GM23338 (cell line): ENCODE results near the gene PSMC3. TPM values are rescaled to one million over a fixed set of nuclear protein-coding genes. Genes with fewer than 3 reads are reported as not detected.

ENCODE experiments used
- ATAC-seq: fragments of 200-7000 bp; cut with Tn5 transposase; 3 replicates; pipeline ENCODE4 v1.9.1; 2020
- DNase-seq: peaks from one replicate; pipeline ENCODE4 v3.0.0-alpha.2; 2015; ENCODE audit warnings: low spot score
- H2AFZ ChIP-seq: fragments of 200-600 bp; sonication (generic); 2 replicates; pipeline ENCODE4 v1.8.0; 2016; ENCODE audit warnings: antibody characterized with exemption, mild to moderate bottlenecking, moderate library complexity
- H3F3A ChIP-seq: fragments of 200-600 bp; sonication (generic); replicated peaks from 2 replicates; pipeline ENCODE4 v1.8.0; 2017; ENCODE audit warnings: antibody characterized with exemption, mixed run types, low read depth
- H3K27ac ChIP-seq: fragments of 200-600 bp; sonication (generic); 2 replicates; pipeline ENCODE4 v1.6.1; 2016; ENCODE audit warnings: low read depth
- H3K27me3 ChIP-seq: fragments of 200-600 bp; sonication (generic); 2 replicates; pipeline ENCODE4 v1.8.0; 2016; ENCODE audit warnings: mild to moderate bottlenecking, mixed run types, moderate library complexity; ENCODE audit not compliant: insufficient read depth
- H3K36me3 ChIP-seq: fragments of 200-600 bp; sonication (generic); 2 replicates; pipeline ENCODE4 v1.8.0; 2016; ENCODE audit warnings: mild to moderate bottlenecking; ENCODE audit not compliant: insufficient read depth
- H3K4me1 ChIP-seq: fragments of 200-600 bp; sonication (generic); 2 replicates; pipeline ENCODE4 v1.8.0; 2016; ENCODE audit warnings: mild to moderate bottlenecking, moderate library complexity; ENCODE audit not compliant: insufficient read depth
- H3K4me2 ChIP-seq: fragments of 200-600 bp; sonication (generic); 2 replicates; pipeline ENCODE4 v1.7.1; 2017; ENCODE audit warnings: mixed run types
- H3K4me3 ChIP-seq: fragments of 200-600 bp; sonication (generic); 2 replicates; pipeline ENCODE4 v1.6.1; 2016; ENCODE audit warnings: mixed run types
- H3K79me2 ChIP-seq: fragments of 200-600 bp; sonication (generic); replicated peaks from 2 replicates; pipeline ENCODE4 v1.8.0; 2017; ENCODE audit warnings: mild to moderate bottlenecking; ENCODE audit not compliant: insufficient read depth
- H3K9me2 ChIP-seq: fragments of 200-600 bp; sonication (generic); 2 replicates; pipeline ENCODE4 v1.8.0; 2017; ENCODE audit not compliant: insufficient read depth
- H4K20me1 ChIP-seq: fragments of 200-600 bp; sonication (generic); replicated peaks from 2 replicates; pipeline ENCODE4 v1.8.0; 2017; ENCODE audit warnings: mild to moderate bottlenecking; ENCODE audit not compliant: insufficient read depth
- H3K27ac Mint-ChIP-seq: 2 replicates; pipeline ENCODE4 v1.8.0; 2020; ENCODE audit warnings: inconsistent platforms, mild to moderate bottlenecking, moderate library complexity, mixed read lengths
- H3K27me3 Mint-ChIP-seq: 3 replicates; pipeline ENCODE4 v1.8.0; 2022; ENCODE audit warnings: low read depth, mild to moderate bottlenecking, moderate library complexity, mixed read lengths, inconsistent platforms; ENCODE audit not compliant: insufficient read depth, poor library complexity
- H3K36me3 Mint-ChIP-seq: 3 replicates; pipeline ENCODE4 v1.8.0; 2021; ENCODE audit warnings: low read depth, mild to moderate bottlenecking, inconsistent platforms, moderate library complexity, mixed read lengths
- H3K4me1 Mint-ChIP-seq: 3 replicates; pipeline ENCODE4 v1.8.0; 2020; ENCODE audit warnings: mild to moderate bottlenecking, inconsistent platforms, mixed read lengths
- H3K4me3 Mint-ChIP-seq: 3 replicates; pipeline ENCODE4 v1.8.0; 2021; ENCODE audit warnings: moderate library complexity, mild to moderate bottlenecking, inconsistent platforms, mixed read lengths
- H3K9me3 Mint-ChIP-seq: 3 replicates; pipeline ENCODE4 v1.8.0; 2020; ENCODE audit warnings: moderate library complexity, mild to moderate bottlenecking, inconsistent platforms, mixed read lengths
- CREB1 ChIP-seq: fragments of 250-450 bp; sonication (Bioruptor Pico); IDR thresholded peaks from 2 replicates; pipeline ENCODE4 v1.5.0; 2020; ENCODE audit warnings: low read depth, mild to moderate bottlenecking, moderate library complexity
- ETS1 ChIP-seq: IDR thresholded peaks from 2 replicates; pipeline ENCODE4 v1.6.1; 2016; ENCODE audit warnings: antibody characterized with exemption
- EZH2 ChIP-seq: fragments of 200-600 bp; sonication (generic); IDR thresholded peaks from one replicate; pipeline ENCODE4 v1.8.0; 2017; ENCODE audit warnings: antibody characterized with exemption, mild to moderate bottlenecking, low read depth; ENCODE audit not compliant: unreplicated experiment
- EZH2phosphoT487 ChIP-seq: fragments of 200-600 bp; sonication (generic); IDR thresholded peaks from one replicate; pipeline ENCODE4 v1.8.1; 2018; ENCODE audit warnings: antibody characterized with exemption; ENCODE audit not compliant: unreplicated experiment
- JUNB ChIP-seq: IDR thresholded peaks from one replicate; pipeline ENCODE4 v1.6.1; 2016; ENCODE audit warnings: antibody characterized with exemption; ENCODE audit not compliant: unreplicated experiment
- NANOG ChIP-seq: IDR thresholded peaks from 2 replicates; pipeline ENCODE4 v1.6.1; 2016; ENCODE audit warnings: antibody characterized with exemption, borderline replicate concordance
- REST ChIP-seq: IDR thresholded peaks from one replicate; pipeline ENCODE4 v1.6.1; 2018; ENCODE audit warnings: antibody characterized with exemption; ENCODE audit not compliant: unreplicated experiment
- STAT1 ChIP-seq: IDR thresholded peaks from one replicate; pipeline ENCODE4 v1.6.1; 2016; ENCODE audit warnings: antibody characterized with exemption; ENCODE audit not compliant: unreplicated experiment
- ZNF331 ChIP-seq: fragments of 250-450 bp; sonication (Bioruptor Pico); IDR thresholded peaks from 2 replicates; pipeline ENCODE4 v1.5.0; 2020; ENCODE audit warnings: low read depth, mild to moderate bottlenecking, moderate library complexity
- ZNF462 ChIP-seq: fragments of 250-450 bp; sonication (Bioruptor Pico); IDR thresholded peaks from 2 replicates; pipeline ENCODE4 v1.5.0; 2020; ENCODE audit warnings: mild to moderate bottlenecking, moderate library complexity
- polyA plus RNA-seq: library from polyadenylated mRNA; unstranded; fragments of >200 nt; fragmentation: Nextera tagmentation; extraction: Ambion mirVana; gene quantifications from 2 replicates; pipeline ENCODE4 v1.2.1, GENCODE V29; 2016
- total RNA-seq: library from RNA; depleted of rRNA; stranded (reverse); fragments of >200 nt; shearing (Covaris generic); gene quantifications from 2 replicates; pipeline ENCODE4 v1.2.3, GENCODE V29; 2014

The PSMC3 gene
- total and polyA plus RNA-seq, 2 experiments from 2014 or later, result 147 to 190 TPM

GRCh38 chr11:47438721-47439120 lies 12.5 kb upstream of the PSMC3 start:
- no peak overlapping the region for H3K4me3 Mint-ChIP-seq
- no peaks in the 10 kb centered on the region for H3K36me3 Mint-ChIP-seq

More at GRCh38 chr11:47438721-47439120, 12.5 kb upstream of the PSMC3 start:
- no peaks in the 10 kb centered on the region; the same call in 2 of the 3 replicates for H3K9me3 Mint-ChIP-seq
- Histone ChIP-seq H3K27ac (no peak overlapping the region), H3K79me2 (no peaks in the 10 kb centered on the region), H2AFZ (no peak overlapping the region), H4K20me1 (no peaks in the 10 kb centered on the region), H3K4me1 (no peaks in the 10 kb centered on the region), H3K27me3 (no peaks in the 10 kb centered on the region), H3K4me2 (no peak overlapping the region), H3K9me2 (no peaks in the 10 kb centered on the region), H3F3A (no peaks in the 10 kb centered on the region), H3K4me3 (no peak overlapping the region), H3K36me3 (no peaks in the 10 kb centered on the region)
- DNase-seq, result peak; percentile 57
- no peak overlapping the region for H3K27ac Mint-ChIP-seq
- TF ChIP-seq ZNF331 (CRISPR knock-in tag) (no peak), STAT1 (no peak), EZH2 (no peak), JUNB (no peak), REST (no peak), ETS1 (no peak), NANOG (no peak), CREB1 (CRISPR knock-in tag) (no peak), ZNF462 (CRISPR knock-in tag) (no peak), EZH2phosphoT487 (no peak)
- peaks cover 2% of the 10 kb centered on the region for H3K27me3 Mint-ChIP-seq
- H3K4me1 Mint-ChIP-seq, result no peaks in the 10 kb centered on the region
- peak; percentile 60 for ATAC-seq
